Kidney (tissue), 22 donors: ENCODE results near the gene PLEKHG1. TPM values are rescaled to one million over a fixed set of nuclear protein-coding genes. Genes with fewer than 3 reads are reported as not detected.
A peak's percentile ranks its signal among the peaks of the same experiment; 100 is the strongest.

Experiments used
- DNase-seq, 5 donors: peaks; one replicate each; pipeline ENCODE4 v3.0.0-alpha.2; 2013 to 2020
- FAIRE-seq: peaks from 2 replicates; lab custom pipeline; 2012; peaks lifted over from hg19 to GRCh38; lab: Jason Lieb, UNC
- H3K27ac ChIP-seq, 2 donors: one replicate each; pipeline ENCODE4 v1.7.0; 2013; ENCODE audit warnings: low read depth in 2 of 2, low read length in 2 of 2, inconsistent platforms in 1 of 2
- H3K27me3 ChIP-seq: one replicate; pipeline ENCODE4 v1.7.1; 2013; ENCODE audit warnings: low read length, inconsistent platforms; ENCODE audit not compliant: control insufficient read depth, insufficient read depth
- H3K36me3 ChIP-seq, 3 donors: one replicate each; pipeline versions ENCODE4 v1.7.0 to v1.7.1; 2013; ENCODE audit warnings: low read length in 3 of 3, control low read depth in 1 of 3, inconsistent platforms in 1 of 3; ENCODE audit not compliant: insufficient read depth in 3 of 3, control insufficient read depth in 2 of 3
- H3K4me1 ChIP-seq, 3 donors: one replicate each; pipeline versions ENCODE4 v1.7.0 to v1.7.1; 2013; ENCODE audit warnings: low read length in 3 of 3, inconsistent platforms in 1 of 3, low read depth in 1 of 3; ENCODE audit not compliant: control insufficient read depth in 2 of 3, insufficient read depth in 2 of 3
- H3K4me3 ChIP-seq, 3 donors: one replicate each; pipeline versions ENCODE4 v1.7.0 to v1.8.1; 2013; ENCODE audit warnings: low read length in 3 of 3, control low read depth in 1 of 3, inconsistent platforms in 1 of 3
- H3K9ac ChIP-seq, 3 donors: one replicate each; pipeline versions ENCODE4 v1.7.0 to v1.7.1; 2013; ENCODE audit warnings: low read length in 3 of 3, control low read depth in 1 of 3, inconsistent platforms in 1 of 3
- H3K9me3 ChIP-seq, 3 donors: one replicate each; pipeline versions ENCODE4 v1.7.0 to v1.7.1; 2013; ENCODE audit warnings: low read length in 3 of 3, control low read depth in 1 of 3, inconsistent platforms in 1 of 3; ENCODE audit not compliant: control insufficient read depth in 2 of 3, insufficient read depth in 1 of 3
- intact Hi-C: fragments of 100-400 bp; cut with DNase I; formaldehyde crosslinking; loops from one replicate; pipeline ENCODE4 v1.11.1; 2022
- long read RNA-seq, 10 donors: library from polyadenylated mRNA in 1 of 10; unstranded in 1 of 10; transcript quantifications; one replicate each; pipeline ENCODE4 v2.0.0 and lab custom pipeline, GENCODE V29; 2021 to 2026
- polyA plus RNA-seq: library from polyadenylated mRNA; stranded (reverse); fragments of 350-450 nt; fragmentation: Illumina TruSeq; extraction: RNeasy Lipid Tissue Mini Kit (QIAGEN cat#74804); gene quantifications from one replicate; pipeline ENCODE4 v1.2.3, GENCODE V29; 2014; ENCODE audit warnings: low read depth, low replicate concordance; ENCODE audit not compliant: insufficient read depth
- total RNA-seq: library from RNA; stranded (reverse); fragmentation: NEBNext Ultra II Directional; extraction: Animal tissue kit (Norgen Biotek cat#: 25700); gene quantifications from one replicate; pipeline ENCODE4 v1.2.1, GENCODE V29; 2021
- TF ChIP-seq, protein P1 (sequence below): IDR thresholded peaks from 3 replicates; pipeline ENCODE4 v1.5.1; 2012; ENCODE audit warnings: mild to moderate bottlenecking, moderate library complexity, borderline replicate concordance; ENCODE audit not compliant: insufficient read depth; ENCODE audit errors: extremely low read depth
- donor health status: control.
- donor health status: control.
- donor health status: control.
- donor health status: control.
- donor health status: control.
- donor health status: DM: yes; HTN: yes; CAD: no.
- donor health status: Normal renal cell carcinoma (clear cell type).

Gene PLEKHG1
- total RNA-seq: 58.7 TPM
- 2.8 TPM for polyA plus RNA-seq
- long read RNA-seq, donor 1: 0 reads
- long read RNA-seq, donor 2: 0 reads
- long read RNA-seq, donor 3: 0 reads
- long read RNA-seq, donor 4, partial matches to known transcripts: 5 of 5 reads
- long read RNA-seq, donor 4, other reads (novel, unspliced or antisense): 0 of 5 reads
- long read RNA-seq, donor 5: 0 reads
- long read RNA-seq, donor 6: 0 reads
- long read RNA-seq, donor 7, partial matches to known transcripts: 11 of 21 reads
- long read RNA-seq, donor 7, other reads (novel, unspliced or antisense): 9 of 21 reads
- long read RNA-seq, donor 8, partial matches to known transcripts: 10 of 10 reads
- long read RNA-seq, donor 8, other reads (novel, unspliced or antisense): 0 of 10 reads
- long read RNA-seq, donor 9: 0 reads
- long read RNA-seq, donor 10, partial matches to known transcripts: 8 of 8 reads
- long read RNA-seq, donor 10, other reads (novel, unspliced or antisense): 0 of 8 reads

GRCh38 chr6:150599199-150600009, at the start of gene PLEKHG1:
Gene PLEKHG1, plus strand, starts transcription at chr6:150599885. Its CDS starts 133,797 bp downstream, at chr6:150733682.
- peak within 1 kb of the TSS; percentile 61 to 74 (median 73) for H3K4me3 ChIP-seq
- H3K4me1 ChIP-seq: peaks cover 0 to 10% (median 4%) of the 10 kb centered on the region in 3 donors
- peak; percentile 85 to 94 (median 89) for DNase-seq
- H3K9me3 ChIP-seq: no peaks in the 10 kb centered on the region
- no peaks in the 10 kb centered on the region for H3K36me3 ChIP-seq
- H3K27ac ChIP-seq: peak within 1 kb of the TSS; percentile 69 to 85
- peak within 1 kb of the TSS in 2 of 3 donors; percentile 64 to 66 for H3K9ac ChIP-seq
- FAIRE-seq: no peak
- intact Hi-C loops: no loop called here
- TF ChIP-seq, protein P1, sequence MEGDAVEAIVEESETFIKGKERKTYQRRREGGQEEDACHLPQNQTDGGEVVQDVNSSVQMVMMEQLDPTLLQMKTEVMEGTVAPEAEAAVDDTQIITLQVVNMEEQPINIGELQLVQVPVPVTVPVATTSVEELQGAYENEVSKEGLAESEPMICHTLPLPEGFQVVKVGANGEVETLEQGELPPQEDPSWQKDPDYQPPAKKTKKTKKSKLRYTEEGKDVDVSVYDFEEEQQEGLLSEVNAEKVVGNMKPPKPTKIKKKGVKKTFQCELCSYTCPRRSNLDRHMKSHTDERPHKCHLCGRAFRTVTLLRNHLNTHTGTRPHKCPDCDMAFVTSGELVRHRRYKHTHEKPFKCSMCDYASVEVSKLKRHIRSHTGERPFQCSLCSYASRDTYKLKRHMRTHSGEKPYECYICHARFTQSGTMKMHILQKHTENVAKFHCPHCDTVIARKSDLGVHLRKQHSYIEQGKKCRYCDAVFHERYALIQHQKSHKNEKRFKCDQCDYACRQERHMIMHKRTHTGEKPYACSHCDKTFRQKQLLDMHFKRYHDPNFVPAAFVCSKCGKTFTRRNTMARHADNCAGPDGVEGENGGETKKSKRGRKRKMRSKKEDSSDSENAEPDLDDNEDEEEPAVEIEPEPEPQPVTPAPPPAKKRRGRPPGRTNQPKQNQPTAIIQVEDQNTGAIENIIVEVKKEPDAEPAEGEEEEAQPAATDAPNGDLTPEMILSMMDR: no peak
- H3K27me3 ChIP-seq: no peaks in the 10 kb centered on the region

GRCh38 chr6:150550244-150550643, 49.4 kb upstream of the PLEKHG1 start:
- TF ChIP-seq, protein P1: no peak
- DNase-seq: peak in 1 of 5 donors; percentile 27
- Histone ChIP-seq H3K27ac (no peak overlapping the region), H3K36me3 (no peaks in the 10 kb centered on the region), H3K9ac (no peak overlapping the region), H3K4me3 (no peak overlapping the region), H3K4me1 (peaks cover 5 to 16% (median 14%) of the 10 kb centered on the region in 3 donors), H3K9me3 (no peaks in the 10 kb centered on the region), H3K27me3 (no peaks in the 10 kb centered on the region)
- intact Hi-C loops: no loop called here
- no peak for FAIRE-seq

- Histone ChIP-seq H3K9me3 (no peaks in the 10 kb centered on the region), H3K27ac (no peak overlapping the region), H3K9ac (no peak overlapping the region), H3K4me3 (no peak overlapping the region), H3K36me3 (no peaks in the 10 kb centered on the region), H3K27me3 (no peaks in the 10 kb centered on the region), H3K4me1 (no peaks in the 10 kb centered on the region)
- FAIRE-seq: no peak
- intact Hi-C loops: no loop called here
- TF ChIP-seq, protein P1: no peak
- no peak for DNase-seq
Observed at GRCh38 chr6:150557043-150557599, 42.6 kb upstream of the PLEKHG1 start.
